ENCODE results near the gene WWOX.
A peak's percentile ranks its signal among the peaks of the same experiment; 100 is the strongest.

The WWOX gene

DNA sequence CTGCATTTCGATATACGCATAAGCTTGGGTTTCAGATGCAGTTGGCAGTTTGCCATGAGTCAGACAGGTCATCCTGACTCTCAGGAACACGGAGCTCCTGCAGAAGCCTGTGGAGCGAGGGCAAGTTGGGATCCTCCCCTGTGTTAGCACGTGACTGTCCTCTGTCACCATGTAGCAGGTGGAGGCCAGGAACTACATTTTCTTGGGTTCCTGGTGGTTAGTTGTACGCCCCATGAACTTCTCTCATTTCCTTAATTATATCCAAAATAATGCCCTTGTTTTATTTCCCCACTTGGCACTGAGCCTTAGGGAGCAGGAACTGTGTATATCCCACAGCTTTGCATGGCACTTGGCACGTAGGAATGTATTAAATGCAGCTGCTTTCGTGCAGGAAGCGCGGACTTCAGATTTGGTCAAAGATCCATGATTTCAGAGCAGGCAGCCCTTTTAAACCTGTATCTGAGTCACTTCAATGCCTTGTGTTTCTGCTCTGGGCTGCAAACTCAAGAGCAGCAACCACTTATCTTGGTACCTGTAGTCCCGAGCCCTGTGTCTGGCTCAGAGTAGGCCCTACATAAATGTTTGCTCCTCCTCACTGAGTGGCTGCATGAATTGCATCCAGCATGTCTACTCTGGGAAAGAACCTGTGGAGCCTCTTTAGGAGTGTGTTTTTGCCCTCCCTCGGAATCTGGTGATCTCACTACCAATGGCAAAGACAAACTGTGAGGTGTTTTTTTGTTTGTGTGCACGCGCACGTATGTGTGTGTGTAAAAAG, 1072.7 kb downstream of the WWOX start:
- in situ Hi-C loops (cut with HindIII; ENCODE audit: low pct_unique_long_range_greater_than_20kb, low sequenced_read_pairs): no loop called here
- peak in 1 of 2 experiments; percentile 13 for DNase-seq (ENCODE audit: low read depth in 1 of 2, low spot score in 1 of 2)
- TF ChIP-seq JUND (IDR thresholded peaks at IDR 0.05; ENCODE audit: low read depth): no peak

DNA sequence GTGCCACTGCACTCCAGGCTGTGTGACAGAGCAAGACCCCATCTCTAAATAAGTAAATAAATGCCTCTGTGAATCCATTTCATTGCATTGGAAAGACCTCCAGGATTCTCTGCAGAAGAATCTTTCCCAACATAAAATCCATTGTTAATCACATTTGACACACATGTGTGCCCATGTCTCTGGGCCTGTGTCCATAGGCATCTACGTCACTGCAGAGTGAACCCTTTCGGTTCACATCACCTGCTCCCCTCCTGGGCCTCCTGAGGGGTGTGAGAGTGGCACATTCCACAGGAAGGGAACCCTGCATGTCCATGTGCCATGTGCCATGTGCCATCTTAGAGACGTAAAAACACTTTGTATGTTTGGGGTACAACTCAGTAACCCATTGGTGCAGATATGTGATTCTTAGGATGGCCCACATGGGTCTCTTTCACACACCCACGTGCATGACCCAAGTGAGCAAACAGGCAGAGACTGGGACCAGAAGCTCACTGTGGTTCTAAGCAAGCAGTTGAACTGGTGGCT, 1073.6 kb downstream of the WWOX start:
- DNase-seq (ENCODE audit: low read depth in 1 of 2, low spot score in 1 of 2): no peak
- no peak for TF ChIP-seq JUND (IDR thresholded peaks at IDR 0.05; ENCODE audit: low read depth)
- in situ Hi-C loops (cut with HindIII; ENCODE audit: low pct_unique_long_range_greater_than_20kb, low sequenced_read_pairs): no loop called here

DNA sequence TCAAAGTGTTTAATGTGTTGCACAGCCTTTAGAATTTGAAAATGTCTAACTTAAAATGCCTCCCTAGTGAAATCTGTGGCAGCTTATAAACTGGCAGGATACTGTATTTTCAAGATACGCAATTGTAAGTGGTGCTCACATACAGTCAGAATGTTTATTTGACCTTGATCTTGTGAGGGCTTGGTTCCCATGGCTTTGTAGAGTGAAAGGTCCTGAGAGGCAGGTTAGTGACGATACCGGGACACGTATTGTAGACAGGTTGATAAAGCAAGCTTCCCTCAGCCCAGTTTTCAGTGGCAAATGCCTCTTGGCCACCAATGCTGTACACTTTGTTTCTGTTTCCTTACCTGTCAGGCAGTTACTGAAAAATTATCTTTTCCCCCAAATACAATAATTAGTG, 1074.5 kb downstream of the WWOX start:
- TF ChIP-seq JUND (IDR thresholded peaks at IDR 0.05; ENCODE audit: low read depth): no peak
- in situ Hi-C loops (cut with HindIII; ENCODE audit: low pct_unique_long_range_greater_than_20kb, low sequenced_read_pairs): no loop called here

DNA sequence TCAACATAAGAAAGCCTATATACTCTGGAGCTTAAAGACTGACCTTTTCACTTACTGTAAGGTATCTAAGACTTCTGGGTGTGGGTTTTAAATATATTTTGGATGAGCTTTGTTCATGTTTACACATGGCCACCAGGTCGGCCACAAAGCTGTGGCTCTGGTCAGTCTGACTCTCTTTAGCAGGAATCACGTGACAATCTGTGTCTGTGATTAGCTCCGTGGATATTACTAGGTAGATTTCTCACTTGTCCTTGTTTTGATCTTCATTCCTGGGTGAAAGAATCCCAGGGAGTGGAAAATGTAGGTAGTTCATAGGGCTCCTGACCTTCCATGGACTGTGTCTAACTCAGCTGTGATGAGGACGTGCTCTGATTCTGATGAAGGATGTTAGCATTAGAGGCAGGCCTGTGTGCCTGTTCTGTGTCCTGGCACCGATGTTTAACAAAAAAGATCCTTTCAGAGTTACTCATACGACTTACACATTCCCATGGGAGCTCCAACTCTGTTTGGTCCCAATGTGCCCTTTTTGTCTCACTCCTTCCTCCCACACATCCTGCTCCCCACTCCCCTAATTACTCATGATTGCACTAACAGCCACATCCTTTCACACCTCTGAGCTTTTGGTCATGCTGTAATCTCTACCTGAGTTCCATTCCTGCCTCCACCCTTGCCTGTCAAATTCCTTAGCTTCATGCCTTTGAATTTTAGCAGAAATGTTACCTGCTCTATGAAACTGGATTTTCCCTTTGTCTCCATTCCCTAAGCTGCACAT, 1076.0 kb downstream of the WWOX start:
- in situ Hi-C loops (cut with HindIII; ENCODE audit: low pct_unique_long_range_greater_than_20kb, low sequenced_read_pairs): no loop called here
- no peak for DNase-seq (ENCODE audit: low read depth in 1 of 2, low spot score in 1 of 2)
- TF ChIP-seq JUND (IDR thresholded peaks at IDR 0.05; ENCODE audit: low read depth): no peak

More for the DNA sequence above, 1074.5 kb downstream of the WWOX start:
- no peak for DNase-seq (ENCODE audit: low read depth in 1 of 2, low spot score in 1 of 2)

DNA sequence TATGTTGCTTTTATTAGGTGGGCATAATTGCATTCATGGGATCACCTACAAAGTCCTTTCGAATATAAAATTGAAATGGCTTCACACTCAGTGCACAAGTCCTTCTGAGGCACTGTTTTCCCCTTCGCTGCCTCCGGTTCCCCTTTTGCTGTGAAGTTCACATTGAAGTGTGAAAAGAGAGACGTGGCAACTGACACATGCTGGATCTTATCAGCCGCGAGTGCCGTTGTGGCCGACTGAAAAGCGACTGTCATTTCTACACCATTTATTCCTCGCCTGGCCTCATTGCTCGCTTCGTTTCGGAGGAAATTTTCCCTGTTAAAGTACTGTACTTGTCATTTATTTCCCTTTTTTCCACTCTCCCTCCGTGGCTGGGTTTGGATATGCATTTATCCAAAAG, 1077.6 kb downstream of the WWOX start:
- TF ChIP-seq JUND (IDR thresholded peaks at IDR 0.05; ENCODE audit: low read depth): no peak
- DNase-seq (ENCODE audit: low read depth in 1 of 2, low spot score in 1 of 2): no peak
- in situ Hi-C loops (cut with HindIII; ENCODE audit: low pct_unique_long_range_greater_than_20kb, low sequenced_read_pairs): no loop called here

DNA sequence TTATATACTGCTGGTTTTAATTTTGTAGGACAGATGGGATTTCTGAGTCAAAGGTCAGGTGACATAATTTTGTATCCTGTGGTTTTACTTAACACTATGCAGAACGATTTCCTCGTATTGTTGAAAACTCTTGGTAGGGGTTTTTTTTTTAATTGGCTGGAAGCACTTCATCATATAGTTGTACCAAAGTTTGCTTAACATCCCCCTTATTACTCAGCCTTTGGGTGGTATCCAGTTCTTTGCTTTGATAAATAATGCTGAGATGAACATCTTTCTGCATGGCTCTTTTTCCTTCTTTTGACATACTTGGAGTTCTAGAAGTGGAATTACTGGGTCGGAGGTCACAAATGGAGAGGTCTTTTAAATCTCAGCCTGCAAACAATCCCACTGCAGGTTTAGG, 1082.0 kb downstream of the WWOX start:
- no peak for DNase-seq (ENCODE audit: low read depth in 1 of 2, low spot score in 1 of 2)
- TF ChIP-seq JUND (IDR thresholded peaks at IDR 0.05; ENCODE audit: low read depth): no peak
- in situ Hi-C loops (cut with HindIII; ENCODE audit: low pct_unique_long_range_greater_than_20kb, low sequenced_read_pairs): no loop called here

DNA sequence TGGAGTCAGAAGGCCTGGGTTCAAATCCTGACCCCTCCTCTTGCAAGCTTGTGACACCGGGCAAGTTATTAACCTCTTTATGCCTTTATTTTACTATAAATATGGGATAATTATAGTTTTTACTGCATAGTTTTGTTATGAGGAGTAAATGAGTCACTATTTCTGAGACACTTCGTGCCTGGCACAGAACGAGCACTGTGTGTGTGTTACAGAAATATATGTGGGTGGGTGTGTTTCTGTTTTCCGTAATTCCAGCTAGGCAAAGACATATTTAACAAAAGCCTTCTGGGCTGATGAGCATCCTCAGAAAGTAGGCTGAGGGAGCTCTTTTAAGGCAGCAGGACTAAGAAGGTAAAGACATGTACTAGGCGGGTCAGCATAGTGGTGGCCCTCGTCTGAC, 1083.2 kb downstream of the WWOX start:
- DNase-seq (ENCODE audit: low read depth in 1 of 2, low spot score in 1 of 2): no peak
- in situ Hi-C loops (cut with HindIII; ENCODE audit: low pct_unique_long_range_greater_than_20kb, low sequenced_read_pairs): no loop called here
- TF ChIP-seq JUND (IDR thresholded peaks at IDR 0.05; ENCODE audit: low read depth): no peak

DNA sequence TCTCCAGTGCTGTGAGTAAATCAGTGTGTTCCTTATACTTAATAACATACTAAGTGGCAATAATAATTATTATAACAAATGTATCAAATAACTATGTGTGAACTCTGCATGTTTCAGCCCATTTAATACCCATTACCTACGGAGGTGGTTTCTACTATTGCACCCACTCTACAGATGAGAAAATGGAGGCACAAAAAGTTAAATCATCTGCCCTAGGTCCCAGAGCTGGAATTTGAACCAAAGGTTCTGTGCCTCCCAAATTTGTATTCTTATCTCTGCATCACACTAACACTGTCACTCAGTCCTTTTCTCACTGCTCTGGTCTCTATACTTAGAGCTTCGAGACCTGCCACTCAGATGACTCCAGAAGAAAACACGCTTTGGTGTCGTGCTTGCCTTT, 1084.1 kb downstream of the WWOX start:
- TF ChIP-seq JUND (IDR thresholded peaks at IDR 0.05; ENCODE audit: low read depth): no peak
- in situ Hi-C loops (cut with HindIII; ENCODE audit: low pct_unique_long_range_greater_than_20kb, low sequenced_read_pairs): no loop called here
- no peak for DNase-seq (ENCODE audit: low read depth in 1 of 2, low spot score in 1 of 2)

DNA sequence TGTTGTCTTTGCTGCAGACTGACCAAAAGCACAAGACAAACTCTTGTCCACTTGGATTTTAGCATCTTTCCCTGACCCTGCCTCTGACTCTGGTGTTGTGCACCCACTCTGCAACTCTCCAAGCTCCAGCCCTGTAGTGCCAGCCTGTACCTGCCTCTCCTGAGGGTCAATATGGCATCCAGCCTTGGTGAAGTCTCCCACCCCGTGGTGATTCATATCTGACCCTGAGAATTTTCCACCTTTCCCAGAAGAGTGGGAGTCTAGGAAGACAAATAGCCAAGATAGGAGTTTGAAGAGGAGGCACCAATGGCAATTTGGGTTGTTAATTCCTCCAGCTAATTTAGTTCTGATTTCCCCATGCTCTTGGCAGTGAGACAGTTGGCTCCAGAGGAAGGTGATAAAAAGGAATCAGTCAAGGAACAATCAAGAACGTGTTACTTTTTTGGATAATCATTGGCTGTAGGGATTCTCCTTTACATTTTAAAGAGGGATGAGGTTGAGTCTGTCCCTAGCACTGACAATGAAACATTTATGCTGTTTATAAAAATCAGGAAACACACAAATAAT, 1085.1 kb downstream of the WWOX start:
- no peak for TF ChIP-seq JUND (IDR thresholded peaks at IDR 0.05; ENCODE audit: low read depth)
- no peak for DNase-seq (ENCODE audit: low read depth in 1 of 2, low spot score in 1 of 2)
- in situ Hi-C loops (cut with HindIII; ENCODE audit: low pct_unique_long_range_greater_than_20kb, low sequenced_read_pairs): no loop called here

DNA sequence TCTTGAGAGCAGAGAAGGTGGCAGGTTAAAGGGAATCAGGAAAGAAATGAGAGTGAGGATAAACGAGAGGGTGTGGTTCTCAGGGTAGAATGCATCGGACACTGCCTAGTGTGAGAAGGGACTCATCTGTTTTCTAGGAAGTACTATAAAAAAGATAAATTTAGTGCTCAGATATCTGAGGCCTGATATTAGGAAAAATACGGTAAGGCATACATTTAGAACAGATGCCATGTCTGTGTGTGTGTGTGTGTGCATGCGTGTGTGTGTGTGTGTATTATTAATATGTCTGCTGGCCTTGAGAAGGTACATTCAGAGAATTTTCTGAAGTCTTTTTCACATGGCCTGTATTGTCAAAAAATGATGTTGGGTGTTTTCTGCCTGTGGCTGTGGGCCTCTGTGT, 1086.3 kb downstream of the WWOX start:
- no peak for TF ChIP-seq JUND (IDR thresholded peaks at IDR 0.05; ENCODE audit: low read depth)
- DNase-seq (ENCODE audit: low read depth in 1 of 2, low spot score in 1 of 2): no peak
- in situ Hi-C loops (cut with HindIII; ENCODE audit: low pct_unique_long_range_greater_than_20kb, low sequenced_read_pairs): no loop called here

DNA sequence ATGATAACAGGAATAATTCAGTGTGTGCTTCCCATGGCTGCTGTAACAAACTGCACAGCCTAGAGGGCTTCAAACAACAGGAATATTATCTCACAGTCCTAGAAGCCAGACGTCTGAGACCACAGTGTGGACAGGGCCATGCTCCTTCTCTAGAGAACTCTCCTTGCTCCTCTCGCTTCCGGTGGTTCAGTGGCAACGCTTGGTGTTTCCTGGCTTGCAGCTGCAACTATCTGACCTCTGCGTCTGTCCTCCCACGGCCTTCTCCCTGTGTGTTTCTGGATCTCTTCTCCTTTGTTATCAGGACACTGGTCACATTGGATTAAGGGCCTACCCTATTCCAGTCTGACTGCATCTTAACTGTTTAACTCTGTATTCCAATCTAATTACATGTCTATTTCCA, 1086.7 kb downstream of the WWOX start:
- DNase-seq (ENCODE audit: low read depth in 1 of 2, low spot score in 1 of 2): no peak
- TF ChIP-seq JUND (IDR thresholded peaks at IDR 0.05; ENCODE audit: low read depth): no peak
- in situ Hi-C loops (cut with HindIII; ENCODE audit: low pct_unique_long_range_greater_than_20kb, low sequenced_read_pairs): no loop called here

DNA sequence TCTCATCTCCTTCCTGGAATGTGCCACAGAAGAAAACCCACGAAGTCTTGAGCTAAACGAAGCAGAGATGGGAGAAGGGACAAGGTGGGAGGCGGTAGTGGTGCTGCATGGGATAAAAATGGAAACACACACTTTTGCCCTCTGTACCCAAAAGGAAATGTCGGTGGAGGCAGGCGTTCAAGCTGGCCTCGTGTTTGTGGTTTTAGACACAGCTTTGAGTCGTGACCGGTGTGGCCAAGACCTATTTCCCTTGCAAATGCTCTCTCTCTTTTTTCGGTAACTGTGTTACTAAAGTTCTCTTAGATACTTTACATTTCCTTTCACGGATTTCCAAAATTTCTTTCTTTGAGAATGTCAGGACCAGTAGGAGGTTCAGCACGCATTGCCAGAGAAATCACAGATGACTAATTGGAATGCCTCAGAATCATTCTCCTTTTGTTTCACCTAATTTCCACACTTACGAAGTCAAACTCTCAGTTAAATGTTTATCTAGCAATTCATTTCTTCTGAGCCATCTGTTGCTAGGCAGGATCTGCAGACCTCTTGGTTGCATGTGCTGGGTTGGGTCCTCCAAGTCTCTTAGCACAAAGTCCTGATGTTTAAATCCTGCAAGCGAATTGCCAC, 1088.8 kb downstream of the WWOX start:
- TF ChIP-seq JUND (IDR thresholded peaks at IDR 0.05; ENCODE audit: low read depth): no peak
- no peak for DNase-seq (ENCODE audit: low read depth in 1 of 2, low spot score in 1 of 2)

More for the DNA sequence above, 1088.8 kb downstream of the WWOX start:
- in situ Hi-C loops (cut with HindIII; ENCODE audit: low pct_unique_long_range_greater_than_20kb, low sequenced_read_pairs): no loop called here
